Endodermal cell (in vitro differentiated cells): Measurements from ENCODE around the gene GRHL3. TPM values are rescaled to one million over a fixed set of nuclear protein-coding genes. Genes with fewer than 3 reads are reported as not detected.

ENCODE experiments used
- DNase-seq: peaks from one replicate; pipeline ENCODE4 v3.0.0-alpha.2; 2017
- H3K27ac ChIP-seq: 2 replicates; pipeline ENCODE4 v1.5.1; 2013; ENCODE audit warnings: mild to moderate bottlenecking, low read depth, low read length, moderate library complexity
- H3K27me3 ChIP-seq: 2 replicates; pipeline ENCODE4 v1.6.1; 2013; ENCODE audit warnings: mild to moderate bottlenecking, low read length, moderate library complexity; ENCODE audit not compliant: insufficient read depth, control insufficient read depth, poor library complexity, severe bottlenecking
- H3K36me3 ChIP-seq: 2 replicates; pipeline ENCODE4 v1.7.0; 2013; ENCODE audit warnings: mild to moderate bottlenecking, low read length, moderate library complexity; ENCODE audit not compliant: control insufficient read depth, insufficient read depth
- H3K4me1 ChIP-seq: one replicate; pipeline ENCODE4 v1.7.0; 2013; ENCODE audit warnings: low read length; ENCODE audit not compliant: control insufficient read depth, insufficient read depth
- H3K4me3 ChIP-seq: 2 replicates; pipeline ENCODE4 v1.5.1; 2013; ENCODE audit warnings: mild to moderate bottlenecking, low read length, moderate library complexity
- H3K9ac ChIP-seq: 2 replicates; pipeline ENCODE4 v1.6.1; 2013; ENCODE audit warnings: mild to moderate bottlenecking, low read length, moderate library complexity; ENCODE audit not compliant: poor library complexity, severe bottlenecking; ENCODE audit errors: extremely low read depth
- H3K9me3 ChIP-seq: 2 replicates; pipeline ENCODE4 v1.6.1; 2013; ENCODE audit warnings: mild to moderate bottlenecking, low read length, moderate library complexity; ENCODE audit not compliant: control insufficient read depth
- H3K27ac Mint-ChIP-seq: 2 replicates; pipeline ENCODE4 v1.8.0; 2020; ENCODE audit warnings: mixed read lengths
- H3K27me3 Mint-ChIP-seq: 2 replicates; pipeline ENCODE4 v1.8.0; 2021; ENCODE audit warnings: mild to moderate bottlenecking, mixed read lengths; ENCODE audit not compliant: insufficient read depth
- H3K36me3 Mint-ChIP-seq: 2 replicates; pipeline ENCODE4 v1.8.0; 2020; ENCODE audit warnings: low read depth, mixed read lengths
- H3K4me1 Mint-ChIP-seq: 2 replicates; pipeline ENCODE4 v1.8.0; 2020; ENCODE audit warnings: mixed read lengths
- H3K4me3 Mint-ChIP-seq: 2 replicates; pipeline ENCODE4 v1.8.0; 2020; ENCODE audit warnings: mild to moderate bottlenecking, moderate library complexity, mixed read lengths
- H3K9me3 Mint-ChIP-seq: 2 replicates; pipeline ENCODE4 v1.8.0; 2020; ENCODE audit warnings: mild to moderate bottlenecking, mixed read lengths
- CTCF ChIP-seq: fragments of 200-600 bp; sonication (generic); conservative IDR thresholded peaks from 2 replicates; pipeline ENCODE4 v1.5.0; 2021; ENCODE audit warnings: antibody characterized with exemption, mild to moderate bottlenecking
- WGBS, 2 experiments: methylation state at CpG; one replicate each; pipeline versions ENCODE4 v1.1.5 to v1.1.7; 2013; ENCODE audit warnings: missing lambda C conversion rate in 2 of 2, mixed read lengths in 1 of 2; ENCODE audit not compliant: insufficient coverage in 1 of 2, insufficient read length in 1 of 2; 5-methylcytosine and 5-hydroxymethylcytosine counted together
- total RNA-seq, 2 donors: library from RNA; stranded (reverse); fragmentation: NEBNext Ultra II Directional in 1 of 2; extraction: Animal tissue kit (Norgen Biotek cat#: 25700) in 1 of 2; gene quantifications; 2 replicates in 1 of 2; 3 replicates in 1 of 2; pipeline ENCODE4 v1.2.1, GENCODE V29; 2021

Gene GRHL3
- total RNA-seq, 2 donors from 2014 or later, result 1.8 to 2.5 TPM

GRCh38 chr1:24393892-24394291 lies 74.7 kb downstream of the GRHL3 start:
- no peaks in the 10 kb centered on the region for H3K9me3 Mint-ChIP-seq
- H3K27ac Mint-ChIP-seq, result no peak overlapping the region
- Histone ChIP-seq H3K27me3 (no peaks in the 10 kb centered on the region), H3K9me3 (no peaks in the 10 kb centered on the region), H3K36me3 (no peaks in the 10 kb centered on the region), H3K4me3 (no peak overlapping the region), H3K9ac (no peak overlapping the region), H3K27ac (no peak overlapping the region), H3K4me1 (no peaks in the 10 kb centered on the region)
- DNase-seq, result no peak
- no peak for TF ChIP-seq CTCF
- H3K36me3 Mint-ChIP-seq, result peaks cover 16% of the 10 kb centered on the region
- peaks cover 7% of the 10 kb centered on the region for H3K4me1 Mint-ChIP-seq
- no peaks in the 10 kb centered on the region for H3K27me3 Mint-ChIP-seq
- 83 to 88% methylated on average over 6 of the region's 6 CpGs for WGBS, 2 experiments
- H3K4me3 Mint-ChIP-seq, result no peak overlapping the region

- WGBS, 2 experiments, result 80 to 100% methylated on average over 1 of the region's 1 CpG
- Mint-ChIP-seq H3K36me3 (peaks cover 4% of the 10 kb centered on the region), H3K4me3 (no peak overlapping the region), H3K9me3 (no peaks in the 10 kb centered on the region), H3K27me3 (no peaks in the 10 kb centered on the region), H3K4me1 (no peaks in the 10 kb centered on the region), H3K27ac (no peak overlapping the region)
- Histone ChIP-seq H3K4me3 (no peak overlapping the region), H3K4me1 (no peaks in the 10 kb centered on the region), H3K36me3 (peaks cover 14% of the 10 kb centered on the region), H3K27me3 (no peaks in the 10 kb centered on the region), H3K9ac (no peak overlapping the region), H3K27ac (no peak overlapping the region), H3K9me3 (no peaks in the 10 kb centered on the region)
- TF ChIP-seq CTCF, result no peak
- DNase-seq, result no peak
These were observed 80.9 kb downstream of the GRHL3 start for GRCh38 chr1:24400065-24400464.

DNA sequence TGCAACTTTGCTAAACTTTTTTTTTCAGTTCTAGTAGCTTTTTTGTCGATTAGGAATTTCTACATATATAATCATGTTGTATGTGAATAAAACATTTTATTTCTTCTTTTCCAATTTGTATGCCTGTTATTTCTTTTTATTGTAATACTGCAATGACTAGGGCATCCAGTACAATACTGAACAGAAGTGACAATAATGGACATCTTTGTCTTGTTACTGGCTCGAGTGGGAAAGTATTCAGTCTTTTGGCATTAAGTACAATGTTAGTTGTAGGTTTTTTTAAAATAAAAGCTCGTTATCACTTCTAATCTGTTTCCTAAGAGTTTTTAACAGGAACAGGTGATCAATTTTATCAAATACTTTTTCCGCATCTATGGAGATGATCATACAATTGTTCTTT lies 84.6 kb downstream of the GRHL3 start:
- 80 to 95% methylated on average over 1 to 2 of the region's 4 CpGs for WGBS, 2 experiments
- no peaks in the 10 kb centered on the region for H3K9me3 Mint-ChIP-seq
- Histone ChIP-seq H3K36me3 (peaks cover 14% of the 10 kb centered on the region), H3K4me1 (no peaks in the 10 kb centered on the region), H3K9ac (no peak overlapping the region), H3K27ac (no peak overlapping the region), H3K4me3 (no peak overlapping the region), H3K9me3 (peaks cover 8% of the 10 kb centered on the region), H3K27me3 (no peaks in the 10 kb centered on the region)
- no peaks in the 10 kb centered on the region for H3K4me1 Mint-ChIP-seq
- no peak for DNase-seq
- H3K36me3 Mint-ChIP-seq, result no peaks in the 10 kb centered on the region
- H3K27ac Mint-ChIP-seq, result no peak overlapping the region
- H3K4me3 Mint-ChIP-seq, result no peak overlapping the region
- TF ChIP-seq CTCF, result no peak
- no peaks in the 10 kb centered on the region for H3K27me3 Mint-ChIP-seq

Other genes with a start within 250 kb of the GRHL3 start
- under 1 TPM; 0.11 to 0.15 TPM for gene MYOM3, start 207.2 kb upstream of the GRHL3 start, total RNA-seq
- not detected for gene IL22RA1, start 176.2 kb upstream of the GRHL3 start, total RNA-seq
- gene IFNLR1, start 132.1 kb upstream of the GRHL3 start, total RNA-seq, result 10 to 100 TPM; 12.1 to 13.0 TPM
- 10 to 100 TPM; 16.6 to 16.9 TPM for gene STPG1, start 94.4 kb downstream of the GRHL3 start, total RNA-seq
- 1 to 10 TPM; 4.7 to 5.5 TPM for gene NIPAL3, start 96.4 kb downstream of the GRHL3 start, total RNA-seq
- 10 to 100 TPM; 31.9 to 36.8 TPM for gene RCAN3, start 183.5 kb downstream of the GRHL3 start, total RNA-seq
- under 1 TPM; 0.15 to 0.42 TPM for gene NCMAP, start 236.7 kb downstream of the GRHL3 start, total RNA-seq